Bronchial epithelial cell (primary cell): Measurements from ENCODE around the gene TAF4B. TPM values are rescaled to one million over a fixed set of nuclear protein-coding genes. Genes with fewer than 3 reads are reported as not detected.

Source experiments
- DNase-seq: peaks from one replicate; pipeline ENCODE4 v3.0.0-alpha.2; 2010; ENCODE audit warnings: low read depth
- FAIRE-seq: peaks from 2 replicates; lab custom pipeline; 2011; peaks lifted over from hg19 to GRCh38; lab: Jason Lieb, UNC
- H3K27me3 ChIP-seq: 2 replicates; pipeline ENCODE4 v1.5.1; 2011; ENCODE audit warnings: low read length; ENCODE audit not compliant: control insufficient read depth, insufficient read depth
- H3K36me3 ChIP-seq: 2 replicates; pipeline ENCODE4 v1.5.1; 2011; ENCODE audit warnings: low read length; ENCODE audit not compliant: control insufficient read depth, insufficient read depth
- H3K4me3 ChIP-seq: 2 replicates; pipeline ENCODE4 v1.5.1; 2011; ENCODE audit warnings: mild to moderate bottlenecking, low read depth, low read length, control low read depth
- total RNA-seq: library from RNA; depleted of rRNA; stranded (reverse); fragments of >200 nt; gene quantifications from 2 replicates; pipeline ENCODE4 v1.2.1, GENCODE V29; 2014
- TF ChIP-seq, protein P1 (sequence below): IDR thresholded peaks from 2 replicates; pipeline ENCODE4 v1.5.1; 2011; ENCODE audit warnings: mild to moderate bottlenecking, moderate library complexity, low read length, control low read depth, inconsistent platforms; ENCODE audit not compliant: insufficient read depth, severe bottlenecking

The TAF4B gene
- total RNA-seq, 1 donor from 2014 or later: 6.6 TPM

DNA sequence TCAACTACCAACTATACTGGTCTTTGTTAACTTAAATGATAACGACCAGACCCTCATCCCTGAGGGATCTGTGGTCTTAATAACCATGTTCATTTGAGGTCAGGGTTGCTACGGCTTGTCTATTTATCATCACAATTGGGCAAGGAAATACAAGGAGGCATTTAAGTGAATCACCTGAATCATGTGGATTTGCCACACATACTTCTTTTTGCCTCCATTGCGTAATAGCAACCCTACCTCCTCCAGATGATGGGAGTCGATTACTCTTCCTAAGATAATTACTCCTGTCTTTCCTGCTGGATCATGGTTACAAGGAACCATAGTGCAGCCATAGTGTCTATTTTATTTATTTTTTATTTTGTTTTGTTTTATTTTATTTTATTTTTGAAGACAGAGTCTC, 42.2 kb downstream of the TAF4B start:
- FAIRE-seq: no peak
- no peaks in the 10 kb centered on the region for H3K27me3 ChIP-seq
- H3K36me3 ChIP-seq: no peaks in the 10 kb centered on the region
- TF ChIP-seq, protein P1, sequence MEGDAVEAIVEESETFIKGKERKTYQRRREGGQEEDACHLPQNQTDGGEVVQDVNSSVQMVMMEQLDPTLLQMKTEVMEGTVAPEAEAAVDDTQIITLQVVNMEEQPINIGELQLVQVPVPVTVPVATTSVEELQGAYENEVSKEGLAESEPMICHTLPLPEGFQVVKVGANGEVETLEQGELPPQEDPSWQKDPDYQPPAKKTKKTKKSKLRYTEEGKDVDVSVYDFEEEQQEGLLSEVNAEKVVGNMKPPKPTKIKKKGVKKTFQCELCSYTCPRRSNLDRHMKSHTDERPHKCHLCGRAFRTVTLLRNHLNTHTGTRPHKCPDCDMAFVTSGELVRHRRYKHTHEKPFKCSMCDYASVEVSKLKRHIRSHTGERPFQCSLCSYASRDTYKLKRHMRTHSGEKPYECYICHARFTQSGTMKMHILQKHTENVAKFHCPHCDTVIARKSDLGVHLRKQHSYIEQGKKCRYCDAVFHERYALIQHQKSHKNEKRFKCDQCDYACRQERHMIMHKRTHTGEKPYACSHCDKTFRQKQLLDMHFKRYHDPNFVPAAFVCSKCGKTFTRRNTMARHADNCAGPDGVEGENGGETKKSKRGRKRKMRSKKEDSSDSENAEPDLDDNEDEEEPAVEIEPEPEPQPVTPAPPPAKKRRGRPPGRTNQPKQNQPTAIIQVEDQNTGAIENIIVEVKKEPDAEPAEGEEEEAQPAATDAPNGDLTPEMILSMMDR: no peak
- no peak overlapping the region for H3K4me3 ChIP-seq
- peak; percentile 73 for DNase-seq

- Histone ChIP-seq H3K4me3 (no peak overlapping the region), H3K27me3 (no peaks in the 10 kb centered on the region), H3K36me3 (no peaks in the 10 kb centered on the region)
- TF ChIP-seq, protein P1: no peak
- no peak for DNase-seq
- no peak for FAIRE-seq
Measured at GRCh38 chr18:26271917-26272549, 45.8 kb downstream of the TAF4B start.

DNA sequence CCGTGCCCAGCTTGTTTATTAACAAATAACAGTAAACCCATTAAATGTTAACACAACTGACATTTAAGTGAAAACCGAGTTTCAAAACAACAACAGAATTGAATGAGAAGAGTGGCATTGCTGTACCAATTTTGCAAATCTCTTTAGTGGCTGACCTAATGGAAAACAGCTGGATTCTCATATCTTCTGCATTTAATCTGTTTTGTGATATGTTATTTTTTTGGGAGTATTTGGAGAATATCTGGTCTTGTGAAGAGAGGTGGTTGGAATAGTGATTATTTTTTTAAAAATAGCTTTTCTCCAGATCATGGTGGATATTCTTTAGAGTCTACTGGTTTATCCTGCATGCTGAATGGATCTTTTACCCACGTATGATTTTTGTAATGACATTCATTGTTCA, 51.1 kb downstream of the TAF4B start:
- H3K4me3 ChIP-seq: no peak overlapping the region
- no peak for DNase-seq
- FAIRE-seq: no peak
- H3K36me3 ChIP-seq: no peaks in the 10 kb centered on the region
- no peaks in the 10 kb centered on the region for H3K27me3 ChIP-seq
- TF ChIP-seq, protein P1: no peak

DNA sequence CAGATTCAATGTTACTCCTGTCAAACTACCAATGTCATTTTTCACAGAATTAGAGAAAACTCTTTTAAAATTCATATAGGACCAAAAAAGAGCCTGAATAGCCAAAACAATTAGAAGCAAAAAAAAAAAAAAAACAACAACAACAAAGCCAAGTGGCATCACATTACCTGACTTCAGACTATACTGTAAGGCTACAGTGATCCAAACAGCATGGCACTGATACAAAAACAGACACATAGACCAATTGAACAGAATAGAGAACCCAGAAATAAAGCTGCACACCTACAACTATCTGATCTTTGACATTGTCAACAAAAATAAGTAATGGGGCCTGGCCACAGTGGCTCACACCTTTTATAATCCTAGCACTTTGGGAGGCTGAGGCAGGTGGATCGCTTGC, 53.2 kb downstream of the TAF4B start:
- FAIRE-seq: no peak
- H3K4me3 ChIP-seq: no peak overlapping the region
- no peaks in the 10 kb centered on the region for H3K27me3 ChIP-seq
- TF ChIP-seq, protein P1: no peak
- H3K36me3 ChIP-seq: no peaks in the 10 kb centered on the region
- no peak for DNase-seq

- TF ChIP-seq, protein P1: no peak
- no peak overlapping the region for H3K4me3 ChIP-seq
- H3K36me3 ChIP-seq: peaks cover 1% of the 10 kb centered on the region
- H3K27me3 ChIP-seq: no peaks in the 10 kb centered on the region
- FAIRE-seq (peak; percentile 66), DNase-seq (no peak)
Measured at GRCh38 chr18:26286008-26286407, 59.8 kb downstream of the TAF4B start.

DNA sequence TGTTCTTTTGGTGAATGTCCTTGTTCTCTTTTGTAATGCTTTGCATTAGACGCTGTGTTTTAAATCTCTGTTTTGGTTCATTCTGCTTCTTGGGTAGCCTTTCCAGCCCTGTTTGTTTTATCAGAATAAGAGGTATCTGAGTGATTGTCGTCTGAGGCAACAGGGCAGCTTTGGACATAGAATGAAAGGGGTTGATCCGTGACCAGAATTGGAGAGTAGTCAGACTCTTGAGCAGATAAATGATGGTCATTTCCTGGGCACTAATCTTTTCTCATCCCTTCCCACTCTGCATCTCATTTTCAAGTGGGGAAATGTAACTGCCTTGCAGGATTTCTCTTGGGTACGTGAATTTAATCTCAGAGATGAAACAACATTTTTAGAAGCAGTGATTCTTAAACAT, 61.4 kb downstream of the TAF4B start:
- DNase-seq: no peak
- Histone ChIP-seq H3K27me3 (no peaks in the 10 kb centered on the region), H3K36me3 (peaks cover 1% of the 10 kb centered on the region), H3K4me3 (no peak overlapping the region)
- TF ChIP-seq, protein P1: no peak
- no peak for FAIRE-seq
